ENCODE measurements around the gene MARK2. TPM values are rescaled to one million over a fixed set of nuclear protein-coding genes. Genes with fewer than 3 reads are reported as not detected.
A peak's percentile ranks its signal among the peaks of the same experiment; 100 is the strongest.

The MARK2 gene
- total and polyA plus RNA-seq, 2 of the 8 experiments (the other 6 are each of a cell fraction or from before 2014, with no cell fraction given), result 19.3 to 58.5 TPM

GRCh38 chr11:63916837-63917691, 78.2 kb downstream of the MARK2 start, which contains the start of gene RCOR2 (continued):
- TF ChIP-seq RAD21 (IDR thresholded peaks at IDR 0.05 in 1 of 2, conservative IDR thresholded peaks at IDR 0.05 in 1 of 2; ENCODE audit: low read depth in 2 of 2, low read length in 2 of 2), result no peak
- no peak for TF ChIP-seq EGR1 (IDR thresholded peaks at IDR 0.05; ENCODE audit: borderline replicate concordance, low read depth, low read length)
- no peak for TF ChIP-seq CEBPB (IDR thresholded peaks at IDR 0.05; ENCODE audit: low read depth, low read length)
- TF ChIP-seq E2F6 (IDR thresholded peaks at IDR 0.05), result no peak
- no peak for TF ChIP-seq RXRA (IDR thresholded peaks at IDR 0.05; ENCODE audit: insufficient read depth, low read depth, low read length)
- TF ChIP-seq TAF7 (optimal IDR thresholded peaks at IDR 0.05; ENCODE audit: borderline replicate concordance, low read depth, low read length), result peak; percentile 69
- TF ChIP-seq BRCA1 (IDR thresholded peaks at IDR 0.05; ENCODE audit: low read depth, low read length), result no peak
- no peak for TF ChIP-seq EZH2 (IDR thresholded peaks at IDR 0.05; ENCODE audit: low read depth, low read length, severe bottlenecking)
- TF ChIP-seq POU5F1 (IDR thresholded peaks at IDR 0.05; ENCODE audit: low read depth, low read length), result no peak
- TF ChIP-seq TAF1 (IDR thresholded peaks at IDR 0.05; ENCODE audit: low read depth, low read length), result peak; percentile 91
- 0 out of 2 replicates have a peak, but pooled peaks have one; percentile 13 for TF ChIP-seq PHF8 (conservative IDR thresholded peaks at IDR 0.05; ENCODE audit: low read depth, low read length)
- TF ChIP-seq TCF12 (IDR thresholded peaks at IDR 0.05; ENCODE audit: low read depth, low read length), result peak; percentile 90; the same call in 1 of the 2 replicates
- no peak for TF ChIP-seq TEAD4 (IDR thresholded peaks at IDR 0.05; ENCODE audit: low read depth, low read length)
- no peak for TF ChIP-seq ASH2L (IDR thresholded peaks at IDR 0.05; ENCODE audit: low read length)
- no peak; a peak in 1 of 3 replicates for TF ChIP-seq EP300 (IDR thresholded peaks at IDR 0.05; ENCODE audit: borderline replicate concordance in 1 of 2, low read depth in 2 of 2, low read length in 2 of 2)
- TF ChIP-seq RNF2 (IDR thresholded peaks at IDR 0.05; ENCODE audit: borderline replicate concordance, low read depth, low read length, missing control alignments, poor library complexity, severe bottlenecking), result no peak
- no peak for TF ChIP-seq JUN (IDR thresholded peaks at IDR 0.05; ENCODE audit: low read depth, low read length)
- TF ChIP-seq CHD2 (IDR thresholded peaks at IDR 0.05; ENCODE audit: low read length), result peak; percentile 85
- TF ChIP-seq ATF3 (IDR thresholded peaks at IDR 0.05; ENCODE audit: insufficient read depth, low read depth, low read length), result no peak
- TF ChIP-seq YY1 (IDR thresholded peaks at IDR 0.05; ENCODE audit: low read depth, low read length), result no peak
